Activated naive CD4-positive, alpha-beta T cell treated with anti-CD3 and anti-CD28 coated beads for 36 hours (primary cell): ENCODE data around the gene SF3B5. TPM values are rescaled to one million over a fixed set of nuclear protein-coding genes. Genes with fewer than 3 reads are reported as not detected.

ENCODE experiments used
- CTCF ChIA-PET: fragments of 350-600 bp; sonication (Branson Sonifier 250); formaldehyde crosslinking; loops from one replicate; lab custom pipeline; 2021; ENCODE audit warnings: antibody characterized with exemption; lab: Charles Lee
- DNase-seq: peaks from one replicate; pipeline ENCODE4 v3.0.0-alpha.2; 2020
- H3K27ac Mint-ChIP-seq: one replicate; pipeline ENCODE4 v1.8.0; 2021; ENCODE audit warnings: mild to moderate bottlenecking, mixed read lengths
- H3K27me3 Mint-ChIP-seq: one replicate; pipeline ENCODE4 v1.8.0; 2021; ENCODE audit warnings: low read depth, mixed read lengths
- H3K36me3 Mint-ChIP-seq: one replicate; pipeline ENCODE4 v1.8.0; 2021; ENCODE audit warnings: low read depth, mixed read lengths
- H3K4me1 Mint-ChIP-seq: one replicate; pipeline ENCODE4 v1.8.0; 2021; ENCODE audit warnings: low read depth, mixed read lengths
- H3K4me3 Mint-ChIP-seq: one replicate; pipeline ENCODE4 v1.8.0; 2021; ENCODE audit warnings: mild to moderate bottlenecking, moderate library complexity, mixed read lengths
- H3K9me3 Mint-ChIP-seq: one replicate; pipeline ENCODE4 v1.8.0; 2021; ENCODE audit warnings: mixed read lengths
- intact Hi-C: fragments of 100-400 bp; cut with micrococcal nuclease; formaldehyde crosslinking; loops from one replicate; pipeline ENCODE4 v1.15.1; 2023
- total RNA-seq, 2 experiments: library from RNA; stranded (reverse); gene quantifications; one replicate each; pipeline ENCODE4 v1.2.3, GENCODE V29; 2021

The SF3B5 gene
- total RNA-seq, 2 experiments from 2014 or later: 170 to 176 TPM

- intact Hi-C loops: loop anchor here (1.0 kb wide), 11 partner anchors 11 to 466 kb away; partner anchors contain the start of genes SF3B5 and UTRN
- H3K36me3 Mint-ChIP-seq: no peaks in the 10 kb centered on the region
- no peaks in the 10 kb centered on the region for H3K9me3 Mint-ChIP-seq
- H3K27ac Mint-ChIP-seq: peak overlapping the region; percentile 92
- H3K27me3 Mint-ChIP-seq: peaks cover 3% of the 10 kb centered on the region
- peak overlapping the region; percentile 57 for H3K4me3 Mint-ChIP-seq
- H3K4me1 Mint-ChIP-seq: peaks cover 52% of the 10 kb centered on the region
- CTCF ChIA-PET: interaction anchor here (1.1 to 1.2 kb wide), 3 partner anchors 13 to 88 kb away, joined by 3 to 6 read pairs (median 5); no protein-coding TSS in a partner anchor
- no peak for DNase-seq
Observed at GRCh38 chr6:144131248-144131709, 35.9 kb upstream of the SF3B5 start.

- Mint-ChIP-seq H3K27ac (no peak overlapping the region), H3K36me3 (no peaks in the 10 kb centered on the region), H3K9me3 (no peaks in the 10 kb centered on the region), H3K4me1 (peaks cover 49% of the 10 kb centered on the region), H3K4me3 (no peak overlapping the region), H3K27me3 (peaks cover 2% of the 10 kb centered on the region)
- intact Hi-C loops: no loop called here
- no peak for DNase-seq
- CTCF ChIA-PET: interaction anchor here (1.1 to 1.6 kb wide), 2 partner anchors 15 to 90 kb away, joined by 3 to 6 read pairs; no protein-coding TSS in a partner anchor
Observed at GRCh38 chr6:144129469-144129868, 34.1 kb upstream of the SF3B5 start.

GRCh38 chr6:144127097-144127496 is 31.7 kb upstream of the SF3B5 start:
- no peak overlapping the region for H3K27ac Mint-ChIP-seq
- peaks cover 2% of the 10 kb centered on the region for H3K27me3 Mint-ChIP-seq
- no peak overlapping the region for H3K4me3 Mint-ChIP-seq
- H3K36me3 Mint-ChIP-seq: no peaks in the 10 kb centered on the region
- H3K9me3 Mint-ChIP-seq: no peaks in the 10 kb centered on the region
- peaks cover 32% of the 10 kb centered on the region for H3K4me1 Mint-ChIP-seq
- no peak for DNase-seq
- intact Hi-C loops: no loop called here
- CTCF ChIA-PET: interaction anchor here (1.3 to 1.4 kb wide), 2 partner anchors 21 to 89 kb away, joined by 4 read pairs; no protein-coding TSS in a partner anchor

GRCh38 chr6:144123836-144124235 is 28.5 kb upstream of the SF3B5 start:
- DNase-seq: no peak
- no peaks in the 10 kb centered on the region for H3K9me3 Mint-ChIP-seq
- no peak overlapping the region for H3K4me3 Mint-ChIP-seq
- H3K36me3 Mint-ChIP-seq: no peaks in the 10 kb centered on the region
- peaks cover 6% of the 10 kb centered on the region for H3K4me1 Mint-ChIP-seq
- intact Hi-C loops: no loop called here
- CTCF ChIA-PET: interaction anchor here (0.8 to 1.1 kb wide), 4 partner anchors 10 to 289 kb away, joined by 3 to 4 read pairs (median 3); no protein-coding TSS in a partner anchor
- H3K27ac Mint-ChIP-seq: no peak overlapping the region
- H3K27me3 Mint-ChIP-seq: peaks cover 2% of the 10 kb centered on the region

GRCh38 chr6:144123421-144123820 is 28.0 kb upstream of the SF3B5 start:
- no peak overlapping the region for H3K27ac Mint-ChIP-seq
- CTCF ChIA-PET: interaction anchor here (0.8 to 1.1 kb wide), 4 partner anchors 9 to 290 kb away, joined by 3 to 4 read pairs (median 3); no protein-coding TSS in a partner anchor
- DNase-seq: no peak
- H3K4me3 Mint-ChIP-seq: no peak overlapping the region
- H3K4me1 Mint-ChIP-seq: peaks cover 3% of the 10 kb centered on the region
- H3K36me3 Mint-ChIP-seq: no peaks in the 10 kb centered on the region
- peaks cover 1% of the 10 kb centered on the region for H3K27me3 Mint-ChIP-seq
- H3K9me3 Mint-ChIP-seq: no peaks in the 10 kb centered on the region
- intact Hi-C loops: no loop called here

- H3K4me3 Mint-ChIP-seq: no peak overlapping the region
- no peaks in the 10 kb centered on the region for H3K9me3 Mint-ChIP-seq
- no peak overlapping the region for H3K27ac Mint-ChIP-seq
- no peaks in the 10 kb centered on the region for H3K36me3 Mint-ChIP-seq
- CTCF ChIA-PET: interaction anchor here (0.9 to 1.1 kb wide), 2 partner anchors 9 to 183 kb away, joined by 3 read pairs; no protein-coding TSS in a partner anchor
- intact Hi-C loops: no loop called here
- DNase-seq: no peak
- peaks cover 2% of the 10 kb centered on the region for H3K4me1 Mint-ChIP-seq
- H3K27me3 Mint-ChIP-seq: no peaks in the 10 kb centered on the region
Observed at GRCh38 chr6:144122861-144123260, 27.5 kb upstream of the SF3B5 start.

- no peak for DNase-seq
- CTCF ChIA-PET: no interaction called here
- H3K4me1 Mint-ChIP-seq: peaks cover 2% of the 10 kb centered on the region
- no peaks in the 10 kb centered on the region for H3K27me3 Mint-ChIP-seq
- no peak overlapping the region for H3K27ac Mint-ChIP-seq
- H3K9me3 Mint-ChIP-seq: no peaks in the 10 kb centered on the region
- H3K4me3 Mint-ChIP-seq: no peak overlapping the region
- intact Hi-C loops: no loop called here
- H3K36me3 Mint-ChIP-seq: no peaks in the 10 kb centered on the region
Observed at GRCh38 chr6:144119376-144119775, 24.0 kb upstream of the SF3B5 start.

- H3K9me3 Mint-ChIP-seq: no peaks in the 10 kb centered on the region
- H3K4me3 Mint-ChIP-seq: no peak overlapping the region
- H3K4me1 Mint-ChIP-seq: no peaks in the 10 kb centered on the region
- H3K27ac Mint-ChIP-seq: no peak overlapping the region
- DNase-seq: no peak
- intact Hi-C loops: no loop called here
- H3K27me3 Mint-ChIP-seq: no peaks in the 10 kb centered on the region
- CTCF ChIA-PET: interaction anchor here (0.6 to 1.5 kb wide), 5 partner anchors 10 to 367 kb away, joined by 3 to 7 read pairs (median 3); no protein-coding TSS in a partner anchor
- no peaks in the 10 kb centered on the region for H3K36me3 Mint-ChIP-seq
Observed at GRCh38 chr6:144115219-144115618, 19.8 kb upstream of the SF3B5 start.

GRCh38 chr6:144113366-144113765 is 18.0 kb upstream of the SF3B5 start:
- intact Hi-C loops: no loop called here

GRCh38 chr6:144110210-144110609 is 14.8 kb upstream of the SF3B5 start:
- DNase-seq: no peak
- Mint-ChIP-seq H3K4me1 (peaks cover 7% of the 10 kb centered on the region), H3K27me3 (no peaks in the 10 kb centered on the region), H3K27ac (no peak overlapping the region), H3K4me3 (no peak overlapping the region), H3K36me3 (no peaks in the 10 kb centered on the region), H3K9me3 (no peaks in the 10 kb centered on the region)
- intact Hi-C loops: no loop called here
- CTCF ChIA-PET: interaction anchor here (1.0 to 6.6 kb wide), 2 partner anchors 110 to 362 kb away, joined by 4 to 105 read pairs; no protein-coding TSS in a partner anchor

More at GRCh38 chr6:144113366-144113765, 18.0 kb upstream of the SF3B5 start:
- Mint-ChIP-seq H3K9me3 (no peaks in the 10 kb centered on the region), H3K4me1 (no peaks in the 10 kb centered on the region), H3K4me3 (no peak overlapping the region), H3K36me3 (no peaks in the 10 kb centered on the region), H3K27ac (no peak overlapping the region), H3K27me3 (no peaks in the 10 kb centered on the region)
- no peak for DNase-seq
- CTCF ChIA-PET: interaction anchor here (1.5 kb wide), 1 partner anchor 8 kb away, joined by 5 read pairs; no protein-coding TSS in a partner anchor

GRCh38 chr6:144106206-144106605 is 10.8 kb upstream of the SF3B5 start:
- intact Hi-C loops: loop anchor here (5.0 to 10.0 kb wide), 4 partner anchors 361 to 1109 kb away; no protein-coding TSS in a partner anchor
- no peak overlapping the region for H3K27ac Mint-ChIP-seq
- CTCF ChIA-PET: interaction anchor here (1.1 to 6.6 kb wide), 6 partner anchors 8 to 114 kb away, joined by 3 to 105 read pairs (median 4); no protein-coding TSS in a partner anchor
- DNase-seq: no peak
- H3K36me3 Mint-ChIP-seq: no peaks in the 10 kb centered on the region
- H3K4me1 Mint-ChIP-seq: peaks cover 11% of the 10 kb centered on the region
- no peaks in the 10 kb centered on the region for H3K9me3 Mint-ChIP-seq
- no peak overlapping the region for H3K4me3 Mint-ChIP-seq
- no peaks in the 10 kb centered on the region for H3K27me3 Mint-ChIP-seq

- peak; percentile 48 for DNase-seq
- H3K36me3 Mint-ChIP-seq: no peaks in the 10 kb centered on the region
- peaks cover 11% of the 10 kb centered on the region for H3K4me1 Mint-ChIP-seq
- H3K9me3 Mint-ChIP-seq: no peaks in the 10 kb centered on the region
- CTCF ChIA-PET: interaction anchor here (0.5 to 6.6 kb wide), 9 partner anchors 7 to 375 kb away, joined by 3 to 105 read pairs (median 4); no protein-coding TSS in a partner anchor
- H3K27ac Mint-ChIP-seq: no peak overlapping the region
- no peaks in the 10 kb centered on the region for H3K27me3 Mint-ChIP-seq
- intact Hi-C loops: loop anchor here (1.0 to 10.0 kb wide), 10 partner anchors 26 to 1110 kb away; partner anchors contain the start of gene UTRN
- no peak overlapping the region for H3K4me3 Mint-ChIP-seq
Observed at GRCh38 chr6:144104898-144105487, 9.6 kb upstream of the SF3B5 start.
